Fibroblast of lung (primary cell): ENCODE results near the gene DDX42.

ENCODE experiments used
- EZH2 ChIP-seq: IDR thresholded peaks from 2 replicates; pipeline ENCODE4 v1.5.1; 2012; ENCODE audit warnings: low read length, control low read depth, mild to moderate bottlenecking; ENCODE audit errors: missing control alignments
- TF ChIP-seq, protein P1 (sequence below), 2 donors: IDR thresholded peaks in 1 of 2; conservative IDR thresholded peaks in 1 of 2; 1 replicate in 1 of 2; 2 replicates in 1 of 2; pipeline ENCODE4 v1.5.1; 2011 to 2012; ENCODE audit warnings: low read length in 2 of 2, control low read depth in 1 of 2, inconsistent platforms in 1 of 2, low read depth in 1 of 2, mild to moderate bottlenecking in 1 of 2

DNA sequence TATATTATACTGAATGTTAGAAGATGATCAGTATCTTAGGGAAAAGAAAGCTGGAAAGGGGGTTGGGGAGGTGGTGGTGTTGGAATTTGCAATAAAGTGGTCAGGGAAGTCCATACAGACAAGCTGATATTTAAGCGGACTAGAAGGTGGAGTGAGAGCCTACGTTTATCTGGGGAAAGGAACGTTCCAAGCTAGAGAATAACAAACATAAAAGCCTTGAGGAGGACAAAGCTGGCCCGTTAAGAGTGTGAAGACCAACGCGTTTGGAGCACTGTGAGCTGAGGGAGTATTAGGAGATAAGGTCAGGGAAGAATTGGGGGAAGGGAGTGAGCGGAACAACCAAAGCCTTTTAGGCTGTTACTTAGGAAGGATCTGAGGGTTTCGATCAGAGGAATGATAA, 1.4 kb downstream of the DDX42 start:
- TF ChIP-seq, protein P1, sequence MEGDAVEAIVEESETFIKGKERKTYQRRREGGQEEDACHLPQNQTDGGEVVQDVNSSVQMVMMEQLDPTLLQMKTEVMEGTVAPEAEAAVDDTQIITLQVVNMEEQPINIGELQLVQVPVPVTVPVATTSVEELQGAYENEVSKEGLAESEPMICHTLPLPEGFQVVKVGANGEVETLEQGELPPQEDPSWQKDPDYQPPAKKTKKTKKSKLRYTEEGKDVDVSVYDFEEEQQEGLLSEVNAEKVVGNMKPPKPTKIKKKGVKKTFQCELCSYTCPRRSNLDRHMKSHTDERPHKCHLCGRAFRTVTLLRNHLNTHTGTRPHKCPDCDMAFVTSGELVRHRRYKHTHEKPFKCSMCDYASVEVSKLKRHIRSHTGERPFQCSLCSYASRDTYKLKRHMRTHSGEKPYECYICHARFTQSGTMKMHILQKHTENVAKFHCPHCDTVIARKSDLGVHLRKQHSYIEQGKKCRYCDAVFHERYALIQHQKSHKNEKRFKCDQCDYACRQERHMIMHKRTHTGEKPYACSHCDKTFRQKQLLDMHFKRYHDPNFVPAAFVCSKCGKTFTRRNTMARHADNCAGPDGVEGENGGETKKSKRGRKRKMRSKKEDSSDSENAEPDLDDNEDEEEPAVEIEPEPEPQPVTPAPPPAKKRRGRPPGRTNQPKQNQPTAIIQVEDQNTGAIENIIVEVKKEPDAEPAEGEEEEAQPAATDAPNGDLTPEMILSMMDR (conservative IDR thresholded peaks at IDR 0.05 in 1 of 2, IDR thresholded peaks at IDR 0.05 in 1 of 2; ENCODE audit: low read depth in 1 of 2, low read length in 2 of 2) = no peak
- TF ChIP-seq EZH2 = no peak
